ENCODE data around the gene PITX3. TPM values are rescaled to one million over a fixed set of nuclear protein-coding genes. Genes with fewer than 3 reads are reported as not detected.
"Not testable (repeated sequence)": the region's sequence is repeated elsewhere in the genome, so short reads cannot be mapped to it uniquely, and the experiment has no call there.

Gene PITX3
- total RNA-seq, 1 donor from 2014 or later: not detected

- DNase-seq: no peak
These were observed 13.1 kb upstream of the PITX3 start for GRCh38 chr10:102254426-102254825.

- DNase-seq: not testable (repeated sequence)
These were observed 11.2 kb upstream of the PITX3 start for GRCh38 chr10:102252508-102252907.

- no peak for DNase-seq
These were observed 6.4 kb upstream of the PITX3 start for GRCh38 chr10:102247734-102248133.

GRCh38 chr10:102246261-102246660 lies 4.9 kb upstream of the PITX3 start:
- no peak for DNase-seq

GRCh38 chr10:102245932-102246251 lies 4.6 kb upstream of the PITX3 start:
- no peak for DNase-seq

GRCh38 chr10:102245082-102245931 lies 4.0 kb upstream of the PITX3 start, which contains the start of gene GBF1:
Gene GBF1, plus strand, starts transcription at chr10:102245532. Its CDS starts 13,407 bp downstream, at chr10:102258939.
- peak; percentile 96 for DNase-seq

- no peak for DNase-seq
These were observed 2.0 kb upstream of the PITX3 start for GRCh38 chr10:102243309-102243708.

- no peak for DNase-seq
These were observed 790 bp upstream of the PITX3 start for GRCh38 chr10:102242118-102242485.

- DNase-seq: no peak
These were observed 274 bp downstream of the PITX3 start for GRCh38 chr10:102241032-102241443.

- no peak for DNase-seq
These were observed 763 bp downstream of the PITX3 start for GRCh38 chr10:102240467-102241031.

GRCh38 chr10:102237711-102238252 lies 3.5 kb downstream of the PITX3 start:
- no peak for DNase-seq

- no peak for DNase-seq
These were observed 5.3 kb downstream of the PITX3 start for GRCh38 chr10:102236006-102236405.

- no peak for DNase-seq
These were observed 5.8 kb downstream of the PITX3 start for GRCh38 chr10:102235598-102235920.

GRCh38 chr10:102234888-102235597 lies 6.3 kb downstream of the PITX3 start:
- no peak for DNase-seq

- no peak for DNase-seq
These were observed 7.3 kb downstream of the PITX3 start for GRCh38 chr10:102233997-102234396.

- no peak for DNase-seq
These were observed 9.7 kb downstream of the PITX3 start for GRCh38 chr10:102231357-102232318.

- no peak for DNase-seq
These were observed 10.4 kb downstream of the PITX3 start for GRCh38 chr10:102230861-102231356.

- DNase-seq: no peak
These were observed 10.9 kb downstream of the PITX3 start for GRCh38 chr10:102230264-102230860.

GRCh38 chr10:102229810-102230263 lies 11.5 kb downstream of the PITX3 start:
- DNase-seq: peak; percentile 51

- no peak for DNase-seq
These were observed 14.3 kb downstream of the PITX3 start for GRCh38 chr10:102227050-102227449.

GRCh38 chr10:102226542-102226870 lies 14.8 kb downstream of the PITX3 start:
- no peak for DNase-seq
